GM19023 (cell line): Measurements from ENCODE around the gene IL1RAPL2.

Experiments used
- ATAC-seq: cut with Tn5 transposase; IDR thresholded peaks from one replicate; pipeline ENCODE4 v1.9.1; 2021; ENCODE audit warnings: mild to moderate bottlenecking, moderate library complexity; ENCODE audit not compliant: unreplicated experiment

IL1RAPL2 gene

GRCh38 chrX:105349476-105349875 lies 783.5 kb downstream of the IL1RAPL2 start:
- ATAC-seq = no peak

GRCh38 chrX:105375816-105376215 lies 809.8 kb downstream of the IL1RAPL2 start:
- no peak for ATAC-seq

- ATAC-seq = no peak
Observed at GRCh38 chrX:105424729-105425128, 858.7 kb downstream of the IL1RAPL2 start.

GRCh38 chrX:105451401-105451800 lies 885.4 kb downstream of the IL1RAPL2 start:
- ATAC-seq = no peak

GRCh38 chrX:105458846-105459245 lies 892.8 kb downstream of the IL1RAPL2 start:
- no peak for ATAC-seq

- ATAC-seq = no peak
Observed at GRCh38 chrX:105460376-105460775, 894.4 kb downstream of the IL1RAPL2 start.

GRCh38 chrX:105461016-105461415 lies 895.0 kb downstream of the IL1RAPL2 start:
- no peak for ATAC-seq

GRCh38 chrX:105462186-105462585 lies 896.2 kb downstream of the IL1RAPL2 start:
- no peak for ATAC-seq

GRCh38 chrX:105463473-105463872 lies 897.5 kb downstream of the IL1RAPL2 start:
- no peak for ATAC-seq

GRCh38 chrX:105464618-105465017 lies 898.6 kb downstream of the IL1RAPL2 start:
- ATAC-seq = no peak

- no peak for ATAC-seq
Observed at GRCh38 chrX:105468741-105469140, 902.7 kb downstream of the IL1RAPL2 start.

GRCh38 chrX:105471597-105471996 lies 905.6 kb downstream of the IL1RAPL2 start:
- ATAC-seq = no peak

- no peak for ATAC-seq
Observed at GRCh38 chrX:105475801-105476200, 909.8 kb downstream of the IL1RAPL2 start.

GRCh38 chrX:105477351-105477750 lies 911.4 kb downstream of the IL1RAPL2 start:
- no peak for ATAC-seq

GRCh38 chrX:105480646-105481310 lies 914.8 kb downstream of the IL1RAPL2 start:
- no peak for ATAC-seq

- no peak for ATAC-seq
Observed at GRCh38 chrX:105483011-105483410, 917.0 kb downstream of the IL1RAPL2 start.

GRCh38 chrX:105488716-105489115 lies 922.7 kb downstream of the IL1RAPL2 start:
- ATAC-seq = no peak

GRCh38 chrX:105495376-105495775 lies 929.4 kb downstream of the IL1RAPL2 start:
- ATAC-seq = no peak

- no peak for ATAC-seq
Observed at GRCh38 chrX:105502336-105502735, 936.3 kb downstream of the IL1RAPL2 start.

GRCh38 chrX:105515561-105515960 lies 949.6 kb downstream of the IL1RAPL2 start:
- ATAC-seq = no peak

- no peak for ATAC-seq
Observed at GRCh38 chrX:105526431-105526830, 960.4 kb downstream of the IL1RAPL2 start.

- no peak for ATAC-seq
Observed at GRCh38 chrX:105527759-105528158, 961.8 kb downstream of the IL1RAPL2 start.

GRCh38 chrX:105533951-105534350 lies 968.0 kb downstream of the IL1RAPL2 start:
- no peak for ATAC-seq
